ENCODE results near the gene CES5A.

GRCh38 chr16:55836158-55836611 lies 39.0 kb downstream of the CES5A start:
- TF ChIP-seq CTCF (IDR thresholded peaks at IDR 0.05; ENCODE audit: low read depth, low read length), result no peak
- TF ChIP-seq EZH2phosphoT487 (IDR thresholded peaks at IDR 0.05; ENCODE audit: low read depth), result no peak
